Astrocyte (in vitro differentiated cells and primary cell): ENCODE results near the gene CD200. TPM values are rescaled to one million over a fixed set of nuclear protein-coding genes. Genes with fewer than 3 reads are reported as not detected.

Source experiments
- DNase-seq: peaks from one replicate; pipeline ENCODE4 v3.0.0-alpha.2; 2010; ENCODE audit warnings: low read depth
- FAIRE-seq: peaks from 2 replicates; lab custom pipeline; 2011; peaks lifted over from hg19 to GRCh38; lab: Jason Lieb, UNC
- H2AFZ ChIP-seq: 2 replicates; pipeline ENCODE4 v1.6.0; 2012; ENCODE audit warnings: low read depth, low read length, inconsistent platforms
- H3K27ac ChIP-seq: 2 replicates; pipeline ENCODE4 v1.5.1; 2011; ENCODE audit warnings: low read depth, low read length, inconsistent platforms
- H3K27me3 ChIP-seq: 2 replicates; pipeline ENCODE4 v1.6.0; 2011; ENCODE audit warnings: low read length, inconsistent platforms; ENCODE audit not compliant: insufficient read depth
- H3K36me3 ChIP-seq: 2 replicates; pipeline ENCODE4 v1.5.1; 2011; ENCODE audit warnings: low read length, inconsistent platforms; ENCODE audit not compliant: insufficient read depth
- H3K4me1 ChIP-seq: 2 replicates; pipeline ENCODE4 v1.5.1; 2011; ENCODE audit warnings: low read length, inconsistent platforms; ENCODE audit not compliant: insufficient read depth
- H3K4me2 ChIP-seq: 2 replicates; pipeline ENCODE4 v1.6.0; 2012; ENCODE audit warnings: low read length, inconsistent platforms
- H3K4me3 ChIP-seq: 2 replicates; pipeline ENCODE4 v1.5.1; 2011; ENCODE audit warnings: low read depth, mild to moderate bottlenecking, low read length, inconsistent platforms; ENCODE audit not compliant: insufficient read depth
- H3K79me2 ChIP-seq: 2 replicates; pipeline ENCODE4 v1.6.0; 2012; ENCODE audit warnings: mild to moderate bottlenecking, low read length, inconsistent platforms; ENCODE audit not compliant: insufficient read depth
- H3K9ac ChIP-seq: 2 replicates; pipeline ENCODE4 v1.6.0; 2012; ENCODE audit warnings: mild to moderate bottlenecking, low read length, inconsistent platforms
- H3K9me3 ChIP-seq: 2 replicates; pipeline ENCODE4 v1.5.1; 2012; ENCODE audit warnings: low read depth, mild to moderate bottlenecking, low read length, inconsistent platforms; ENCODE audit not compliant: insufficient read depth
- H4K20me1 ChIP-seq: 2 replicates; pipeline ENCODE4 v1.6.0; 2012; ENCODE audit warnings: low read length, inconsistent platforms; ENCODE audit not compliant: insufficient read depth
- H3K27ac Mint-ChIP-seq: one replicate; pipeline ENCODE4 v1.8.0; 2021; ENCODE audit warnings: mild to moderate bottlenecking, mixed read lengths; ENCODE audit not compliant: unreplicated experiment
- H3K27me3 Mint-ChIP-seq: one replicate; pipeline ENCODE4 v1.8.0; 2021; ENCODE audit warnings: low read depth, mixed read lengths; ENCODE audit not compliant: unreplicated experiment
- H3K36me3 Mint-ChIP-seq: one replicate; pipeline ENCODE4 v1.8.0; 2021; ENCODE audit warnings: low read depth, mixed read lengths; ENCODE audit not compliant: unreplicated experiment
- H3K4me1 Mint-ChIP-seq: one replicate; pipeline ENCODE4 v1.8.0; 2021; ENCODE audit warnings: low read depth, mixed read lengths; ENCODE audit not compliant: unreplicated experiment
- H3K4me3 Mint-ChIP-seq: one replicate; pipeline ENCODE4 v1.8.0; 2021; ENCODE audit warnings: mild to moderate bottlenecking, moderate library complexity, mixed read lengths; ENCODE audit not compliant: unreplicated experiment
- H3K9me3 Mint-ChIP-seq: one replicate; pipeline ENCODE4 v1.8.0; 2021; ENCODE audit warnings: mild to moderate bottlenecking, mixed read lengths; ENCODE audit not compliant: unreplicated experiment
- CTCF ChIP-seq: IDR thresholded peaks from 2 replicates; pipeline ENCODE4 v1.5.1; 2011; ENCODE audit warnings: low read depth, mild to moderate bottlenecking, inconsistent platforms, low read length, moderate library complexity; ENCODE audit not compliant: insufficient read depth
- EZH2 ChIP-seq: IDR thresholded peaks from 2 replicates; pipeline ENCODE4 v1.6.1; 2012; ENCODE audit warnings: mild to moderate bottlenecking, low read length, inconsistent platforms; ENCODE audit not compliant: insufficient read depth
- total RNA-seq: library from RNA; stranded (reverse); gene quantifications from 2 replicates; pipeline ENCODE4 v1.2.1, GENCODE V29; 2021

CD200 gene
- total RNA-seq, 1 donor from 2014 or later: 11.1 TPM

GRCh38 chr3:112351823-112352222 lies 18.9 kb downstream of the CD200 start:
- no peak for FAIRE-seq

GRCh38 chr3:112352720-112353119 lies 19.8 kb downstream of the CD200 start:
- Mint-ChIP-seq H3K4me3 (no peak overlapping the region), H3K4me1 (peaks cover 6% of the 10 kb centered on the region), H3K27ac (no peak overlapping the region), H3K27me3 (no peaks in the 10 kb centered on the region), H3K9me3 (no peaks in the 10 kb centered on the region), H3K36me3 (peaks cover 4% of the 10 kb centered on the region)
- Histone ChIP-seq H4K20me1 (no peaks in the 10 kb centered on the region), H3K9me3 (no peaks in the 10 kb centered on the region), H3K4me3 (no peak overlapping the region), H2AFZ (no peak overlapping the region), H3K27me3 (no peaks in the 10 kb centered on the region), H3K9ac (no peak overlapping the region), H3K36me3 (no peaks in the 10 kb centered on the region), H3K4me2 (no peak overlapping the region), H3K79me2 (no peaks in the 10 kb centered on the region), H3K27ac (no peak overlapping the region), H3K4me1 (no peaks in the 10 kb centered on the region)
- DNase-seq (no peak), FAIRE-seq (no peak)
- TF ChIP-seq CTCF (no peak), EZH2 (no peak)

More at GRCh38 chr3:112351823-112352222, 18.9 kb downstream of the CD200 start:
- Histone ChIP-seq H3K9ac (no peak overlapping the region), H3K36me3 (no peaks in the 10 kb centered on the region), H3K27ac (no peak overlapping the region), H3K4me1 (no peaks in the 10 kb centered on the region), H3K4me2 (no peak overlapping the region), H4K20me1 (no peaks in the 10 kb centered on the region), H3K9me3 (no peaks in the 10 kb centered on the region), H3K27me3 (no peaks in the 10 kb centered on the region), H2AFZ (no peak overlapping the region), H3K79me2 (no peaks in the 10 kb centered on the region), H3K4me3 (no peak overlapping the region)
- no peaks in the 10 kb centered on the region for H3K27me3 Mint-ChIP-seq
- no peak for TF ChIP-seq CTCF
- no peak for TF ChIP-seq EZH2
- no peak for DNase-seq
- no peaks in the 10 kb centered on the region for H3K4me1 Mint-ChIP-seq
- peaks cover 4% of the 10 kb centered on the region for H3K36me3 Mint-ChIP-seq
- H3K9me3 Mint-ChIP-seq: no peaks in the 10 kb centered on the region
- no peak overlapping the region for H3K4me3 Mint-ChIP-seq
- H3K27ac Mint-ChIP-seq: no peak overlapping the region

DNA sequence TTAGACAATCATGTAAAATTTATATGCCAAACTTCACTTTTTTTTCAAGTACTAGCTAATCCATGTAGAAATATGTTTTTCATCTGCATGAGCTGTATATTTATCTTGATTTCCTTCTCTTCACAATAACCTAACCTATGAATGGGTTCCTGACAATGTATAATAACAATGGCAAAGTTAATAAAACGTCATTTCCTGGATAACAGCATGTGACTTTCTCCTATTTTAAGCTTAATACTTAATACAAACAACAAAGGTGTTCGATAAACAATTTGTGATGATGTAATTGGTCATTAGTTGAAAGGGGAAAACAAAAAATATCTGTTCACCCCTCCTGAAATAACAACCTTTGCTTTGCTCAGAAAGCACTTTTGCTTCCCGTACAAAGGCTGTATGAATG lies 20.4 kb downstream of the CD200 start:
- Histone ChIP-seq H3K9ac (no peak overlapping the region), H3K4me3 (no peak overlapping the region), H3K4me2 (no peak overlapping the region), H3K27me3 (no peaks in the 10 kb centered on the region), H3K36me3 (no peaks in the 10 kb centered on the region), H2AFZ (no peak overlapping the region), H4K20me1 (no peaks in the 10 kb centered on the region), H3K4me1 (peaks cover 4% of the 10 kb centered on the region), H3K9me3 (no peaks in the 10 kb centered on the region), H3K27ac (no peak overlapping the region), H3K79me2 (no peaks in the 10 kb centered on the region)
- no peak overlapping the region for H3K4me3 Mint-ChIP-seq
- no peaks in the 10 kb centered on the region for H3K9me3 Mint-ChIP-seq
- TF ChIP-seq CTCF (no peak), EZH2 (no peak)
- peaks cover 12% of the 10 kb centered on the region for H3K4me1 Mint-ChIP-seq
- no peaks in the 10 kb centered on the region for H3K27me3 Mint-ChIP-seq
- DNase-seq (no peak), FAIRE-seq (no peak)
- peaks cover 4% of the 10 kb centered on the region for H3K36me3 Mint-ChIP-seq
- H3K27ac Mint-ChIP-seq: no peak overlapping the region
